Stomach (tissue), 9 donors: ENCODE results near the gene NPAS3. TPM values are rescaled to one million over a fixed set of nuclear protein-coding genes. Genes with fewer than 3 reads are reported as not detected.

Source experiments
- DNase-seq, 2 donors: peaks; one replicate each; pipeline versions ENCODE4 v3.0.0 to v3.0.0-alpha.2; 2013 to 2019
- H3K27ac ChIP-seq, 5 donors: fragments of 200-600 bp in 4 of 5; sonication (generic) in 4 of 5; one replicate each; pipeline ENCODE4 v1.5.1; 2013 to 2019; ENCODE audit warnings: mild to moderate bottlenecking in 1 of 5, moderate library complexity in 1 of 5
- H3K27me3 ChIP-seq, 3 donors: fragments of 200-600 bp; sonication (generic); one replicate each; pipeline ENCODE4 v1.5.1; 2017 to 2019; ENCODE audit warnings: mixed run types in 1 of 3
- H3K36me3 ChIP-seq, 4 donors: fragments of 200-600 bp; sonication (generic); 1 replicate in 3 of 4; 2 replicates in 1 of 4; pipeline ENCODE4 v1.5.1; 2016 to 2019
- H3K4me1 ChIP-seq, 4 donors: fragments of 200-600 bp; sonication (generic); one replicate each; pipeline ENCODE4 v1.5.1; 2016 to 2019
- H3K4me3 ChIP-seq, 4 donors: fragments of 200-600 bp; sonication (generic) in 3 of 4; one replicate each; pipeline ENCODE4 v1.5.1; 2016 to 2019; ENCODE audit warnings: mild to moderate bottlenecking in 1 of 4
- H3K9me3 ChIP-seq, 4 donors: fragments of 200-600 bp; sonication (generic); one replicate each; pipeline ENCODE4 v1.5.1; 2016 to 2019
- CTCF ChIP-seq, 7 experiments: fragments of 450-650 bp in 4 of 7; fragments of 200-600 bp in 3 of 7; sonication (generic) in 3 of 7; IDR thresholded peaks; one replicate each; pipeline ENCODE4 v1.5.1; 2016 to 2019; ENCODE audit warnings: antibody characterized with exemption in 7 of 7, control low read depth in 2 of 7, mild to moderate bottlenecking in 1 of 7
- EP300 ChIP-seq: sonication (generic); formaldehyde crosslinking; IDR thresholded peaks from one replicate; pipeline ENCODE4 v1.6.1; 2017; ENCODE audit warnings: antibody characterized with exemption
- POLR2A ChIP-seq, 4 donors: fragments of 450-650 bp; IDR thresholded peaks; one replicate each; pipeline ENCODE4 v1.6.1; 2016; ENCODE audit warnings: antibody characterized with exemption in 4 of 4, control low read depth in 2 of 4, mild to moderate bottlenecking in 1 of 4, moderate library complexity in 1 of 4
- POLR2AphosphoS5 ChIP-seq, 3 donors: sonication (generic); formaldehyde crosslinking; IDR thresholded peaks; one replicate each; pipeline ENCODE4 v1.6.1; 2016; ENCODE audit warnings: antibody characterized with exemption in 3 of 3
- WGBS, 5 donors: extraction: QIAGEN DNeasy Blood & Tissue Kit in 3 of 5; methylation state at CpG; one replicate each; pipeline versions ENCODE4 v1.1.5 to v1.1.7; 2013 to 2018; 5-methylcytosine and 5-hydroxymethylcytosine counted together
- intact Hi-C: fragments of 100-400 bp; cut with DNase I; formaldehyde crosslinking; loops from one replicate; pipeline ENCODE4 v1.15.1; 2023; ENCODE audit warnings: low total_unique reads
- polyA plus RNA-seq, 3 donors: library from polyadenylated mRNA; stranded (reverse); fragments of 200-250 nt; gene quantifications; one replicate each; pipeline ENCODE4 v1.2.3, GENCODE V29; 2013
- total RNA-seq, 5 donors: library from RNA; depleted of rRNA; stranded (reverse); fragments of >200 nt; gene quantifications; one replicate each; pipeline versions ENCODE4 v1.1.0 to v1.2.3, GENCODE V29; 2014 to 2016
- donor health status: healthy with polysubstance abuse.
- donor health status: Bipolar disorder and iron deficiency.
- donor health status: healthy.

Gene NPAS3
- total and polyA plus RNA-seq, 8 donors = under 0.01 to 7.9 (median 0.76) TPM; not detected in 1

- TF ChIP-seq POLR2AphosphoS5 (IDR thresholded peaks at IDR 0.05) = no peak
- TF ChIP-seq POLR2A (IDR thresholded peaks at IDR 0.05) = no peak
- TF ChIP-seq EP300 = no peak
- no peak for TF ChIP-seq CTCF (IDR thresholded peaks at IDR 0.05)
- 64 to 78% (median 70%) methylated on average over 2 of the region's 2 CpGs for WGBS, 5 donors
- Histone ChIP-seq H3K9me3 (no peaks in the 10 kb centered on the region), H3K27me3 (no peaks in the 10 kb centered on the region), H3K27ac (no peak overlapping the region), H3K4me3 (no peak overlapping the region), H3K4me1 (peaks cover 0 to 6% (median 3%) of the 10 kb centered on the region in 4 donors), H3K36me3 (no peaks in the 10 kb centered on the region)
- no peak for DNase-seq
- intact Hi-C loops = no loop called here
These were observed 510.6 kb downstream of the NPAS3 start for GRCh38 chr14:33449268-33449667.

GRCh38 chr14:33449703-33450395 lies 511.2 kb downstream of the NPAS3 start:
- no peak overlapping the region for H3K4me3 ChIP-seq
- intact Hi-C loops = no loop called here
- H3K36me3 ChIP-seq = no peaks in the 10 kb centered on the region
- peaks cover 0 to 12% (median 3%) of the 10 kb centered on the region in 4 donors for H3K4me1 ChIP-seq
- H3K27me3 ChIP-seq = no peaks in the 10 kb centered on the region
- no peak overlapping the region for H3K27ac ChIP-seq
- H3K9me3 ChIP-seq = no peaks in the 10 kb centered on the region
- 86 to 93% (median 87%) methylated on average over 11 of the region's 11 CpGs for WGBS, 5 donors
- DNase-seq = no peak
- TF ChIP-seq POLR2AphosphoS5 (IDR thresholded peaks at IDR 0.05) = no peak
- TF ChIP-seq CTCF (IDR thresholded peaks at IDR 0.05) = no peak

- H3K4me1 ChIP-seq = peaks cover 0 to 14% (median 3%) of the 10 kb centered on the region in 4 donors
- no peaks in the 10 kb centered on the region for H3K27me3 ChIP-seq
- WGBS, 5 donors = 76 to 85% (median 83%) methylated on average over 2 of the region's 2 CpGs
- TF ChIP-seq EP300 (no peak), POLR2AphosphoS5 (IDR thresholded peaks at IDR 0.05) (no peak), CTCF (IDR thresholded peaks at IDR 0.05) (no peak)
- no peaks in the 10 kb centered on the region for H3K36me3 ChIP-seq
- H3K27ac ChIP-seq = no peak overlapping the region
- no peak overlapping the region for H3K4me3 ChIP-seq
- DNase-seq = no peak
- intact Hi-C loops = no loop called here
- no peaks in the 10 kb centered on the region for H3K9me3 ChIP-seq
These were observed 511.7 kb downstream of the NPAS3 start for GRCh38 chr14:33450416-33450815.

- Histone ChIP-seq H3K4me3 (no peak overlapping the region), H3K27ac (no peak overlapping the region), H3K9me3 (no peaks in the 10 kb centered on the region), H3K36me3 (no peaks in the 10 kb centered on the region), H3K27me3 (no peaks in the 10 kb centered on the region), H3K4me1 (peaks cover 0 to 14% (median 3%) of the 10 kb centered on the region in 4 donors)
- 63 to 74% (median 64%) methylated on average over 3 of the region's 3 CpGs for WGBS, 5 donors
- DNase-seq = no peak
- TF ChIP-seq POLR2A (IDR thresholded peaks at IDR 0.05) = no peak
- no peak for TF ChIP-seq POLR2AphosphoS5 (IDR thresholded peaks at IDR 0.05)
- TF ChIP-seq CTCF (IDR thresholded peaks at IDR 0.05) = no peak
- no peak for TF ChIP-seq EP300
- intact Hi-C loops = no loop called here
These were observed 512.5 kb downstream of the NPAS3 start for GRCh38 chr14:33451211-33451610.
